ENCODE data around the gene GREB1L.
"Not testable (repeated sequence)": the region's sequence is repeated elsewhere in the genome, so short reads cannot be mapped to it uniquely, and the experiment has no call there.

The GREB1L gene

GRCh38 chr18:21242141-21242779 is at the start of gene GREB1L:
TSS of gene GREB1L (plus strand) at chr18:21242232. CDS start at chr18:21383519, 141,287 bp downstream.
- DNase-seq, result peak in 8 of 14 donors; percentile 1 to 72 (median 40)

GRCh38 chr18:21192308-21192624 is 49.8 kb upstream of the GREB1L start:
- no peak for DNase-seq

- DNase-seq, result no peak
Measured at GRCh38 chr18:21194871-21195771, 46.9 kb upstream of the GREB1L start.

- no peak for DNase-seq
Measured at GRCh38 chr18:21196426-21196825, 45.6 kb upstream of the GREB1L start.

- no peak for DNase-seq
Measured at GRCh38 chr18:21203126-21203525, 38.9 kb upstream of the GREB1L start.

- no peak for DNase-seq
Measured at GRCh38 chr18:21203542-21204241, 38.3 kb upstream of the GREB1L start.

- DNase-seq, result no peak
Measured at GRCh38 chr18:21205695-21206094, 36.3 kb upstream of the GREB1L start.

GRCh38 chr18:21210278-21210677 is 31.8 kb upstream of the GREB1L start:
- DNase-seq, result no peak

GRCh38 chr18:21210784-21211183 is 31.2 kb upstream of the GREB1L start:
- no peak for DNase-seq

GRCh38 chr18:21214409-21214808 is 27.6 kb upstream of the GREB1L start:
- not testable (repeated sequence) for DNase-seq

GRCh38 chr18:21215490-21215889 is 26.5 kb upstream of the GREB1L start:
- DNase-seq, result no peak

GRCh38 chr18:21218862-21219261 is 23.2 kb upstream of the GREB1L start:
- DNase-seq, result no peak

- no peak for DNase-seq
Measured at GRCh38 chr18:21230436-21230835, 11.6 kb upstream of the GREB1L start.

- DNase-seq, result peak in 2 of 14 donors; percentile 3 to 30
Measured at GRCh38 chr18:21241301-21242048, 557 bp upstream of the GREB1L start.

- DNase-seq, result peak in 6 of 14 donors; percentile 13 to 23 (median 22)
Measured at GRCh38 chr18:21242780-21243401, 859 bp downstream of the GREB1L start.

GRCh38 chr18:21254576-21254975 is 12.5 kb downstream of the GREB1L start:
- DNase-seq, result no peak

GRCh38 chr18:21255211-21255610 is 13.2 kb downstream of the GREB1L start:
- DNase-seq, result no peak

GRCh38 chr18:21257386-21257785 is 15.4 kb downstream of the GREB1L start:
- no peak for DNase-seq

GRCh38 chr18:21260621-21261020 is 18.6 kb downstream of the GREB1L start:
- no peak for DNase-seq

GRCh38 chr18:21261352-21261751 is 19.3 kb downstream of the GREB1L start:
- DNase-seq, result no peak

GRCh38 chr18:21262244-21262643 is 20.2 kb downstream of the GREB1L start:
- no peak for DNase-seq

GRCh38 chr18:21262979-21263378 is 20.9 kb downstream of the GREB1L start:
- peak in 5 of 14 donors; percentile 13 to 41 (median 16) for DNase-seq
